HepG2 (cell line): Measurements from ENCODE around the gene CCDC80. TPM values are rescaled to one million over a fixed set of nuclear protein-coding genes. Genes with fewer than 3 reads are reported as not detected.

Experiments used
- ATAC-seq: fragments of 200-7000 bp; cut with Tn5 transposase; 3 replicates; pipeline ENCODE4 v1.9.1; 2020; ENCODE audit warnings: mild to moderate bottlenecking, moderate library complexity
- BruUV-seq: library from RNA; stranded (reverse); fragments of 400-500 nt; replicated peaks from 2 replicates; lab custom pipeline; 2021; lab: Mats Ljungman, UMichigan
- CTCF ChIA-PET: fragments of 300-600 bp; formaldehyde crosslinking; extraction: SDS; loops from one replicate; lab custom pipeline; 2021; ENCODE audit warnings: low total read pairs, inconsistent platforms, low intra/inter-chr PET ratio; lab: Yijun Ruan, JAX
- POLR2A ChIA-PET: fragments of 350-600 bp; sonication (Branson Sonifier 250); formaldehyde crosslinking; loops from one replicate; lab custom pipeline; 2020; ENCODE audit warnings: antibody characterized with exemption, inconsistent platforms; lab: Yijun Ruan, JAX
- DNase-seq: peaks from one replicate; pipeline ENCODE4 v3.0.0-alpha.2; 2015; ENCODE audit warnings: low spot score
- FAIRE-seq: peaks from 3 replicates; lab custom pipeline; 2011; peaks lifted over from hg19 to GRCh38; lab: Jason Lieb, UNC
- H2AFZ ChIP-seq: one replicate; pipeline ENCODE4 v1.6.1; 2011; ENCODE audit warnings: low read length, inconsistent platforms
- H3K27ac ChIP-seq: fragments of 300-600 bp; 3 replicates; pipeline ENCODE4 v1.8.0; 2011; ENCODE audit warnings: mixed run types, mild to moderate bottlenecking, mixed read lengths, low read length, inconsistent platforms; ENCODE audit not compliant: insufficient read depth; ENCODE audit errors: extremely low read length
- H3K27me3 ChIP-seq, 2 experiments: fragments of 200-600 bp in 1 of 2; 2 replicates in 1 of 2; 3 replicates in 1 of 2; pipeline versions ENCODE4 v1.6.0 to v1.8.0; 2011; ENCODE audit warnings: low read length in 2 of 2, mild to moderate bottlenecking in 2 of 2, moderate library complexity in 2 of 2, inconsistent platforms in 1 of 2; ENCODE audit not compliant: insufficient read depth in 2 of 2, control insufficient read depth in 1 of 2
- H3K36me3 ChIP-seq, 2 experiments: fragments of 200-600 bp in 1 of 2; replicated peaks in 1 of 2; 2 replicates in 1 of 2; 3 replicates in 1 of 2; pipeline versions ENCODE4 v1.5.1 to v1.8.0; 2011; ENCODE audit warnings: low read length in 2 of 2, inconsistent platforms in 1 of 2; ENCODE audit not compliant: insufficient read depth in 2 of 2, control insufficient read depth in 1 of 2
- H3K4me1 ChIP-seq: 2 replicates; pipeline ENCODE4 v1.5.1; 2012; ENCODE audit warnings: low read length, inconsistent platforms; ENCODE audit not compliant: insufficient read depth
- H3K4me2 ChIP-seq: 2 replicates; pipeline ENCODE4 v1.6.0; 2011; ENCODE audit warnings: low read depth, low read length, inconsistent platforms
- H3K4me3 ChIP-seq, 3 experiments: fragments of 200-600 bp in 1 of 3; sonication (generic), shearing (Covaris generic) in 1 of 3; replicated peaks in 1 of 3; 2 replicates each; pipeline ENCODE4 v1.5.1; 2011 to 2016; ENCODE audit warnings: low read length in 3 of 3, inconsistent platforms in 2 of 3, low read depth in 2 of 3, mild to moderate bottlenecking in 2 of 3, control low read depth in 1 of 3, mixed read lengths in 1 of 3; ENCODE audit not compliant: insufficient read depth in 1 of 3
- H3K79me2 ChIP-seq: one replicate; pipeline ENCODE4 v1.6.1; 2011; ENCODE audit warnings: low read length, inconsistent platforms; ENCODE audit not compliant: insufficient read depth
- H3K9ac ChIP-seq: 2 replicates; pipeline ENCODE4 v1.6.0; 2011; ENCODE audit warnings: mild to moderate bottlenecking, low read depth, low read length, inconsistent platforms; ENCODE audit not compliant: insufficient read depth
- H3K9me3 ChIP-seq: 2 replicates; pipeline ENCODE4 v1.5.1; 2012; ENCODE audit warnings: mild to moderate bottlenecking, low read length
- H4K20me1 ChIP-seq: 2 replicates; pipeline ENCODE4 v1.6.0; 2011; ENCODE audit warnings: inconsistent platforms, mild to moderate bottlenecking, low read length, moderate library complexity; ENCODE audit not compliant: insufficient read depth
- ATF1 ChIP-seq: IDR thresholded peaks from 2 replicates; pipeline ENCODE4 v1.6.1; 2016; ENCODE audit warnings: mild to moderate bottlenecking, control low read depth
- ATF4 ChIP-seq, 2 experiments: fragments of 450-650 bp in 1 of 2; sonication (generic) in 1 of 2; formaldehyde crosslinking; IDR thresholded peaks; 2 replicates each; pipeline versions ENCODE4 v1.5.0 to v1.8.0; 2020 to 2022; ENCODE audit warnings: mild to moderate bottlenecking in 1 of 2, missing genetic modification reagents in 1 of 2
- ATF5 ChIP-seq: sonication (generic); formaldehyde crosslinking; IDR thresholded peaks from 2 replicates; pipeline ENCODE4 v1.4.0; 2020; ENCODE audit warnings: mild to moderate bottlenecking, low read depth, missing genetic modification reagents
- BCL6 ChIP-seq: IDR thresholded peaks from 2 replicates; pipeline ENCODE4 v1.6.1; 2016; ENCODE audit warnings: missing genetic modification reagents, missing compliant biosample characterization
- CREBL2 ChIP-seq: sonication (generic); formaldehyde crosslinking; IDR thresholded peaks from 2 replicates; pipeline ENCODE4 v1.8.1; 2023; ENCODE audit warnings: missing genetic modification reagents, mild to moderate bottlenecking, borderline replicate concordance
- HHEX ChIP-seq: IDR thresholded peaks from 2 replicates; pipeline ENCODE4 v1.6.1; 2016; ENCODE audit warnings: control low read depth
- HMGXB4 ChIP-seq, 2 experiments: sonication (generic) in 1 of 2; formaldehyde crosslinking in 1 of 2; IDR thresholded peaks; 2 replicates each; pipeline versions ENCODE4 v1.4.0 to v1.6.1; 2018 to 2020; ENCODE audit warnings: missing genetic modification reagents in 2 of 2, borderline replicate concordance in 1 of 2, low read depth in 1 of 2, mild to moderate bottlenecking in 1 of 2, missing biosample characterization in 1 of 2
- KDM5B ChIP-seq: sonication (generic); formaldehyde crosslinking; IDR thresholded peaks from 2 replicates; pipeline ENCODE4 v1.4.0; 2020; ENCODE audit warnings: missing genetic modification reagents, mild to moderate bottlenecking, borderline replicate concordance
- MAF1 ChIP-seq: sonication (generic); formaldehyde crosslinking; IDR thresholded peaks from 2 replicates; pipeline ENCODE4 v1.5.0; 2020; ENCODE audit warnings: missing genetic modification reagents, borderline replicate concordance
- NFRKB ChIP-seq: fragments of 450-650 bp; IDR thresholded peaks from 2 replicates; pipeline ENCODE4 v1.6.1; 2017
- TOE1 ChIP-seq: sonication (generic); formaldehyde crosslinking; IDR thresholded peaks from 2 replicates; pipeline ENCODE4 v1.4.0; 2020; ENCODE audit warnings: mild to moderate bottlenecking, missing genetic modification reagents
- XBP1 ChIP-seq: sonication (generic); formaldehyde crosslinking; IDR thresholded peaks from 2 replicates; pipeline ENCODE4 v1.5.0; 2020; ENCODE audit warnings: missing genetic modification reagents
- ZBED4 ChIP-seq: sonication (generic); formaldehyde crosslinking; IDR thresholded peaks from 2 replicates; pipeline ENCODE4 v1.4.0; 2020; ENCODE audit warnings: missing genetic modification reagents, borderline replicate concordance
- ZNF354B ChIP-seq: sonication (generic); formaldehyde crosslinking; IDR thresholded peaks from 2 replicates; pipeline ENCODE4 v1.8.0; 2022; ENCODE audit warnings: mild to moderate bottlenecking, missing genetic modification reagents
- ZNF460 ChIP-seq: sonication (generic); formaldehyde crosslinking; IDR thresholded peaks from 2 replicates; pipeline ENCODE4 v1.5.1; 2020; ENCODE audit warnings: missing genetic modification reagents, mild to moderate bottlenecking, borderline replicate concordance
- ZNF530 ChIP-seq: sonication (generic); formaldehyde crosslinking; IDR thresholded peaks from 2 replicates; pipeline ENCODE4 v1.5.0; 2020; ENCODE audit warnings: low read depth, mild to moderate bottlenecking, missing genetic modification reagents
- ZNF572 ChIP-seq: sonication (generic); formaldehyde crosslinking; IDR thresholded peaks from 2 replicates; pipeline ENCODE4 v1.5.1; 2020; ENCODE audit warnings: mild to moderate bottlenecking, missing genetic modification reagents
- WGBS: methylation state at CpG from one replicate; pipeline ENCODE4 v1.1.6; 2017; ENCODE audit warnings: low lambda C conversion rate; 5-methylcytosine and 5-hydroxymethylcytosine counted together
- in situ Hi-C: cut with HindIII; loops from 2 replicates; pipeline ENCODE4 v1.10.0; 2017; ENCODE audit warnings: low pct_unique_long_range_greater_than_20kb; ENCODE audit not compliant: extremely low pct_ligation_motif_present
- intact Hi-C: fragments of 100-400 bp; cut with micrococcal nuclease; formaldehyde crosslinking; loops from one replicate; pipeline ENCODE4 v1.10.0; 2022; ENCODE audit not compliant: unreplicated experiment
- polyA plus RNA-seq, 8 experiments: library from polyadenylated mRNA; depleted of rRNA in 3 of 8; stranded (reverse) in 7 of 8; unstranded in 1 of 8; fragments of >200 nt; fragmentation: Illumina TruSeq in 4 of 8; extraction: Trizol in 4 of 8; gene quantifications; 2 replicates each; pipeline versions ENCODE4 v1.2.1 to v1.2.3, GENCODE V29; 2011 to 2016; ENCODE audit warnings: low read depth in 4 of 8, missing spikeins in 1 of 8, mixed read lengths in 1 of 8; ENCODE audit not compliant: insufficient read depth in 1 of 8
- total RNA-seq, 5 experiments: library from RNA; depleted of rRNA; stranded (reverse); fragments of >200 nt; fragmentation: Illumina TruSeq; extraction: Trizol; gene quantifications; 2 replicates each; pipeline ENCODE4 v1.2.3, GENCODE V29; 2016; ENCODE audit warnings: low read depth in 1 of 5

The CCDC80 gene
- total and polyA plus RNA-seq, 2 of the 13 experiments (the other 11 are each of a cell fraction or from before 2014, with no cell fraction given): not detected

GRCh38 chr3:112640276-112640929, 540 bp downstream of the CCDC80 start:
- no peak for DNase-seq
- no peak for FAIRE-seq
- WGBS: 2% methylated on average over 10 of the region's 10 CpGs
- no TSS peak for BruUV-seq
- in situ Hi-C loops (loop anchor here (5.0 to 10.0 kb wide), 2 partner anchors 174 to 337 kb away; partner anchors contain the start of gene CD200R1), intact Hi-C loops (no loop called here)
- H3K9ac ChIP-seq: no peak overlapping the region
- H3K36me3 ChIP-seq: no peaks in the 10 kb centered on the region
- H4K20me1 ChIP-seq: no peaks in the 10 kb centered on the region
- CTCF ChIA-PET: no interaction called here
- no peak overlapping the region for H3K27ac ChIP-seq
- H3K4me3 ChIP-seq: no peak overlapping the region
- no peaks in the 10 kb centered on the region for H3K4me1 ChIP-seq
- no peak for ATAC-seq
- H3K79me2 ChIP-seq: no peaks in the 10 kb centered on the region
- no peaks in the 10 kb centered on the region for H3K9me3 ChIP-seq
- peak overlapping the region; percentile 38 for H2AFZ ChIP-seq
- POLR2A ChIA-PET: no interaction called here
- peak overlapping the region; percentile 31; the same call in 1 of the 2 replicates for H3K4me2 ChIP-seq
- peaks cover 3 to 23% of the 10 kb centered on the region in 2 experiments; a peak in 4 of 5 replicates for H3K27me3 ChIP-seq
- TF ChIP-seq ZBED4 (CRISPR knock-in tag) (no peak), ZNF572 (CRISPR knock-in tag) (no peak), NFRKB (no peak), ZNF460 (CRISPR knock-in tag) (no peak), ZNF530 (no peak), ATF1 (CRISPR knock-in tag) (no peak), CREBL2 (no peak), ATF5 (CRISPR knock-in tag) (no peak), BCL6 (CRISPR knock-in tag) (no peak), ATF4 (CRISPR knock-in tag; IDR thresholded peaks at IDR 0.05) (no peak), XBP1 (CRISPR knock-in tag) (no peak), HHEX (CRISPR knock-in tag) (no peak), TOE1 (no peak), KDM5B (CRISPR knock-in tag) (no peak), ZNF354B (no peak), HMGXB4 (CRISPR knock-in tag; IDR thresholded peaks at IDR 0.05; ENCODE audit: borderline replicate concordance in 1 of 2, low read depth in 1 of 2) (no peak), MAF1 (CRISPR knock-in tag) (no peak)
